ENCODE data around the gene OXA1L. TPM values are rescaled to one million over a fixed set of nuclear protein-coding genes. Genes with fewer than 3 reads are reported as not detected.

Gene OXA1L
- total RNA-seq, 1 donor from 2014 or later = 94.2 TPM

Other genes starting within 250 kb of the OXA1L start
- 278 and 353 TPM in 2 replicates for gene DAD1, start 177.5 kb upstream of the OXA1L start, total RNA-seq
- gene ABHD4, start 168.4 kb upstream of the OXA1L start, total RNA-seq = 6.7 and 12.1 TPM in 2 replicates
- gene OR6J1, start 122.3 kb upstream of the OXA1L start, total RNA-seq = not detected in 2 replicates
- 9.3 and 18.6 TPM in 2 replicates for gene SLC7A7, start 48.7 kb downstream of the OXA1L start, total RNA-seq
- gene MRPL52, start 63.2 kb downstream of the OXA1L start, total RNA-seq = 55.0 and 71.7 TPM in 2 replicates
- gene MMP14, start 69.9 kb downstream of the OXA1L start, total RNA-seq = 237 and 295 TPM in 2 replicates
- 59.9 and 67.8 TPM in 2 replicates for gene LRP10, start 105.1 kb downstream of the OXA1L start, total RNA-seq
- under 0.01 TPM in 1 of 2 replicates, not detected in the other for gene REM2, start 116.5 kb downstream of the OXA1L start, total RNA-seq
- 59.9 and 75.2 TPM in 2 replicates for gene RBM23, start 152.5 kb downstream of the OXA1L start, total RNA-seq
- 67.0 and 67.7 TPM in 2 replicates for gene PRMT5, start 162.7 kb downstream of the OXA1L start, total RNA-seq
- 57.4 and 58.2 TPM in 2 replicates for gene HAUS4, start 190.4 kb downstream of the OXA1L start, total RNA-seq
- 66.8 and 72.2 TPM in 2 replicates for gene AJUBA, start 215.9 kb downstream of the OXA1L start, total RNA-seq
- gene C14orf93, start 243.5 kb downstream of the OXA1L start, total RNA-seq = 7.5 and 8.0 TPM in 2 replicates

Data from pulmonary artery endothelial cell (primary cell).